GM12878 (cell line): ENCODE results near the gene BOLA1. TPM values are rescaled to one million over a fixed set of nuclear protein-coding genes. Genes with fewer than 3 reads are reported as not detected.
A peak's percentile ranks its signal among the peaks of the same experiment; 100 is the strongest.

Experiments
- ATF2 ChIP-seq: IDR thresholded peaks from 2 replicates; pipeline ENCODE4 v1.6.1; 2012; ENCODE audit warnings: low read length, inconsistent platforms
- BRCA1 ChIP-seq: IDR thresholded peaks from 2 replicates; pipeline ENCODE4 v1.6.1; 2011; ENCODE audit warnings: low read depth, low read length, improper control_type of control experiment
- CBX3 ChIP-seq: fragments of 200-600 bp; sonication (generic); IDR thresholded peaks from 2 replicates; pipeline ENCODE4 v1.6.1; 2016; ENCODE audit warnings: low read depth, borderline replicate concordance
- CHD2 ChIP-seq: IDR thresholded peaks from 2 replicates; pipeline ENCODE4 v1.6.1; 2011; ENCODE audit warnings: low read depth, low read length, improper control_type of control experiment, borderline replicate concordance
- E2F4 ChIP-seq: IDR thresholded peaks from 2 replicates; pipeline ENCODE4 v1.6.1; 2012; ENCODE audit warnings: low read depth, low read length, improper control_type of control experiment
- FOS ChIP-seq: IDR thresholded peaks from 3 replicates; pipeline ENCODE4 v1.6.1; 2011; ENCODE audit warnings: borderline replicate concordance; ENCODE audit not compliant: insufficient read length; ENCODE audit errors: extremely low read depth
- IRF3 ChIP-seq: fragments of 450-650 bp; IDR thresholded peaks from 2 replicates; pipeline ENCODE4 v1.6.1; 2014; ENCODE audit warnings: mild to moderate bottlenecking
- JUNB ChIP-seq: IDR thresholded peaks from 2 replicates; pipeline ENCODE4 v1.6.1; 2016; ENCODE audit warnings: antibody characterized with exemption, mild to moderate bottlenecking
- PKNOX1 ChIP-seq: fragments of 450-650 bp; IDR thresholded peaks from 2 replicates; pipeline ENCODE4 v1.6.1; 2016; ENCODE audit warnings: mild to moderate bottlenecking
- POLR2A ChIP-seq: IDR thresholded peaks from 2 replicates; pipeline ENCODE4 v1.6.1; 2011; ENCODE audit warnings: low read depth, mild to moderate bottlenecking, low read length
- POLR2AphosphoS5 ChIP-seq: IDR thresholded peaks from 2 replicates; pipeline ENCODE4 v1.6.1; 2011; ENCODE audit warnings: mild to moderate bottlenecking, low read length, inconsistent platforms
- SP1 ChIP-seq: IDR thresholded peaks from one replicate; pipeline ENCODE4 v1.6.1; 2011; ENCODE audit warnings: low read depth, low read length
- SUZ12 ChIP-seq: fragments of 200-600 bp; sonication (generic); IDR thresholded peaks from one replicate; pipeline ENCODE4 v1.6.1; 2018; ENCODE audit warnings: antibody characterized with exemption, mild to moderate bottlenecking; ENCODE audit not compliant: unreplicated experiment
- TAF1 ChIP-seq: IDR thresholded peaks from 2 replicates; pipeline ENCODE4 v1.6.1; 2011; ENCODE audit warnings: mild to moderate bottlenecking, low read depth, low read length, borderline replicate concordance
- YBX1 ChIP-seq: fragments of 450-650 bp; IDR thresholded peaks from 2 replicates; pipeline ENCODE4 v1.6.1; 2016; ENCODE audit warnings: antibody characterized with exemption
- ZBTB11 ChIP-seq: fragments of 450-650 bp; formaldehyde crosslinking; IDR thresholded peaks from 2 replicates; pipeline ENCODE4 v1.5.0; 2022; ENCODE audit warnings: mild to moderate bottlenecking, missing genetic modification characterization
- ZBTB4 ChIP-seq: fragments of 450-650 bp; formaldehyde crosslinking; IDR thresholded peaks from 2 replicates; pipeline ENCODE4 v1.4.0; 2022; ENCODE audit warnings: mild to moderate bottlenecking, moderate library complexity
- ZNF207 ChIP-seq: fragments of 450-650 bp; IDR thresholded peaks from 2 replicates; pipeline ENCODE4 v1.6.1; 2014; ENCODE audit warnings: antibody characterized with exemption, mild to moderate bottlenecking, borderline replicate concordance
- polyA plus RNA-seq, 11 experiments: library from polyadenylated mRNA; depleted of rRNA in 4 of 11; unstranded in 6 of 11; stranded (reverse) in 5 of 11; fragments of >200 nt; fragmentation: Nextera tagmentation in 4 of 11; fragmentation: Illumina TruSeq in 1 of 11; extraction: Ambion mirVana in 4 of 11; extraction: Trizol in 1 of 11; gene quantifications; 1 replicate in 1 of 11; 2 replicates in 10 of 11; pipeline versions ENCODE4 v1.2.1 to v1.2.3, GENCODE V29; 2011 to 2016; ENCODE audit warnings: inconsistent platforms in 2 of 11, missing spikeins in 2 of 11, low read depth in 1 of 11
- total RNA-seq, 4 experiments: library from RNA; depleted of rRNA in 3 of 4; stranded (reverse); fragments of >200 nt in 3 of 4; fragmentation: Illumina TruSeq in 1 of 4; extraction: Trizol in 1 of 4; gene quantifications; 2 replicates each; pipeline versions ENCODE4 v1.2.1 to v1.2.3, GENCODE V29; 2013 to 2021

Gene BOLA1
- total and polyA plus RNA-seq, 10 of the 15 experiments (the other 5 are each of a cell fraction or from before 2014, with no cell fraction given) = 0.74 to 18.7 (median 11.3) TPM

GRCh38 chr1:149887456-149888246 is 11.7 kb upstream of the BOLA1 start (continued):
- no peak for TF ChIP-seq PKNOX1
- no peak for TF ChIP-seq YBX1
- TF ChIP-seq CBX3 = no peak
- peak; percentile 35 for TF ChIP-seq FOS
- no peak for TF ChIP-seq JUNB
- no peak for TF ChIP-seq ATF2
- no peak; the same call in 1 of the 2 replicates for TF ChIP-seq TAF1
- peak; percentile 87 for TF ChIP-seq POLR2A
- TF ChIP-seq SUZ12 = no peak
- TF ChIP-seq ZBTB11 (CRISPR knock-in tag) = no peak; the same call in 1 of the 2 replicates
- peak; percentile 94 for TF ChIP-seq POLR2AphosphoS5
- peak; percentile 84; the same call in 1 of the 2 replicates for TF ChIP-seq ZNF207
- TF ChIP-seq SP1 = peak; percentile 77
- TF ChIP-seq ZBTB4 (CRISPR knock-in tag) = no peak
- no peak for TF ChIP-seq E2F4
- no peak for TF ChIP-seq BRCA1
- no peak for TF ChIP-seq IRF3
- peak; percentile 54; the same call in 1 of the 2 replicates for TF ChIP-seq CHD2
